ENCODE results near the gene CTBP2.
"Not testable (repeated sequence)": the region's sequence is repeated elsewhere in the genome, so short reads cannot be mapped to it uniquely, and the experiment has no call there.

Gene CTBP2

GRCh38 chr10:125157505-125157904 lies 2.9 kb downstream of the CTBP2 start:
- DNase-seq: peak; percentile 61

- DNase-seq: peak; percentile 59
Measured at GRCh38 chr10:125156739-125157480, 3.5 kb downstream of the CTBP2 start.

GRCh38 chr10:125156196-125156595 lies 4.2 kb downstream of the CTBP2 start:
- DNase-seq: no peak

GRCh38 chr10:125155101-125155500 lies 5.3 kb downstream of the CTBP2 start:
- no peak for DNase-seq

- no peak for DNase-seq
Measured at GRCh38 chr10:125154529-125154928, 5.8 kb downstream of the CTBP2 start.

- DNase-seq: no peak
Measured at GRCh38 chr10:125153703-125154490, 6.5 kb downstream of the CTBP2 start.

- peak; percentile 50 for DNase-seq
Measured at GRCh38 chr10:125152450-125153368, 7.7 kb downstream of the CTBP2 start.

- peak; percentile 84 for DNase-seq
Measured at GRCh38 chr10:125151553-125152449, 8.6 kb downstream of the CTBP2 start.

GRCh38 chr10:125151170-125151552 lies 9.2 kb downstream of the CTBP2 start:
- DNase-seq: no peak

GRCh38 chr10:125150376-125151083 lies 9.8 kb downstream of the CTBP2 start:
- DNase-seq: not testable (repeated sequence)

- no peak for DNase-seq
Measured at GRCh38 chr10:125149680-125150047, 10.7 kb downstream of the CTBP2 start.

GRCh38 chr10:125149036-125149679 lies 11.2 kb downstream of the CTBP2 start:
- peak; percentile 87 for DNase-seq

- no peak for DNase-seq
Measured at GRCh38 chr10:125148528-125148927, 11.8 kb downstream of the CTBP2 start.

GRCh38 chr10:125147971-125148439 lies 12.4 kb downstream of the CTBP2 start:
- DNase-seq: peak; percentile 14

- DNase-seq: peak; percentile 75
Measured at GRCh38 chr10:125146791-125147579, 13.4 kb downstream of the CTBP2 start.

- no peak for DNase-seq
Measured at GRCh38 chr10:125145636-125146035, 14.7 kb downstream of the CTBP2 start.

- no peak for DNase-seq
Measured at GRCh38 chr10:125144693-125145623, 15.4 kb downstream of the CTBP2 start.

GRCh38 chr10:125144206-125144605 lies 16.2 kb downstream of the CTBP2 start:
- DNase-seq: no peak

GRCh38 chr10:125142946-125143345 lies 17.4 kb downstream of the CTBP2 start:
- DNase-seq: no peak

All from NCI-H69 (cell line).